Spinal cord (tissue), 10 donors: ENCODE data around the gene TBC1D30. TPM values are rescaled to one million over a fixed set of nuclear protein-coding genes. Genes with fewer than 3 reads are reported as not detected.

ENCODE experiments used
- DNase-seq, 6 donors: peaks; one replicate each; pipeline versions ENCODE4 v3.0.0 to v3.0.0-alpha.2; 2013 to 2015; ENCODE audit warnings: low spot score in 6 of 6, low read depth in 4 of 6
- H3K27ac ChIP-seq: one replicate; pipeline ENCODE4 v1.5.1; 2013; ENCODE audit warnings: low read depth, low read length, control low read depth
- H3K27me3 ChIP-seq: one replicate; pipeline ENCODE4 v1.6.1; 2013; ENCODE audit warnings: low read length; ENCODE audit not compliant: control insufficient read depth, insufficient read depth
- H3K36me3 ChIP-seq: one replicate; pipeline ENCODE4 v1.6.1; 2013; ENCODE audit warnings: low read length; ENCODE audit not compliant: control insufficient read depth, insufficient read depth
- H3K4me1 ChIP-seq: one replicate; pipeline ENCODE4 v1.6.1; 2013; ENCODE audit warnings: low read length; ENCODE audit not compliant: control insufficient read depth, insufficient read depth
- H3K4me3 ChIP-seq: one replicate; pipeline ENCODE4 v1.5.1; 2013; ENCODE audit warnings: low read depth, low read length, control low read depth
- H3K9me3 ChIP-seq: one replicate; pipeline ENCODE4 v1.6.1; 2013; ENCODE audit warnings: low read length; ENCODE audit not compliant: control insufficient read depth, insufficient read depth
- WGBS: methylation state at CpG from one replicate; pipeline ENCODE4 v1.1.5; 2013; ENCODE audit warnings: missing lambda C conversion rate; ENCODE audit not compliant: insufficient coverage; 5-methylcytosine and 5-hydroxymethylcytosine counted together
- polyA plus RNA-seq, 2 donors: library from polyadenylated mRNA; unstranded; fragments of 120-200 nt; gene quantifications; one replicate each; pipeline ENCODE4 v1.2.1, GENCODE V29; 2013; ENCODE audit not compliant: insufficient read length in 2 of 2
- total RNA-seq, 2 donors: library from RNA; depleted of rRNA in 1 of 2; stranded (reverse); fragments of 120-200 nt in 1 of 2; fragments of >200 nt in 1 of 2; gene quantifications; one replicate each; pipeline versions ENCODE4 v1.2.3 to v1.2.4, GENCODE V29; 2013 to 2014
- donor health status: healthy.

Gene TBC1D30
- total and polyA plus RNA-seq, 4 donors = 9.0 to 21.1 (median 18.8) TPM

DNA sequence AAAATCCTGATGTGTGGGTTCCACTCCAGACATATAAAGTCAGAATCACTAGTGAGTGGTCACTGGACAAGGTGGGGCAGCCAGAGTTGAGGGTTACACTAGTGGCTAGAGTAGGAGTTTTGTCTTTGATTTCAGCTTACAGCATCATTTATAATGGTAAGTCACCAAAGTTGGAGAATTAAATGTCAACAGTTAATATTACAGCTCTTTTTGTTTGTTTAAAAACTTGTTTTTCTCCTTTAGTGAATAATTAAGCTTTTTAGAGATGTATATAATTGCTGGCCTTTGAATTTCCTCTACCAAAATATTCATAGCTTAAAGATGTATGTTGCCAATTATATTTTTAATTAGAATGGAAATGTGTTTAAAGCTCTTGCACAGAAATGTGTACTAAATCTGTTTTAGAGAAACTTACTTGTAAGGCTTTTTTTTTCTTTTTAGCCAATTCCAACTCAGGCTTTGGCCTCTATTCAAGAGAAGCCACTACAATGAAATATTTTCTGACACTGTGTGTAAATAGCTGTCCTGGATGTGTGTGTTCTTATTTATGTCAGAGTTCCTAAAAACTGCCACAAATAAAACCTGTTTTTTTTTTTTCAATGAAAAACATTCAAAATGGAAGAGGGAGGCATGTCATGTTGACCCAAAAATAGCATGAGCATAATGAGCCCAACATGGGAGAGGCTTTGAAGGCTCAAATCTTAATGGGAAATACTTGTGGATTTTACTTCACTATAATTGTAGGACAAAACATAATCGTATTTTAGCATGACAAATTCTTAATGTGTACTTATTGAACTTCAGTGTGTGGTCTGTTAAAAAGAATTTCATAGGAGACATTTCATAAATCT, 92.2 kb downstream of the TBC1D30 start:
- peak in 1 of 6 donors; percentile 60 for DNase-seq
- H3K4me1 ChIP-seq = no peaks in the 10 kb centered on the region
- H3K4me3 ChIP-seq = no peak overlapping the region
- H3K27ac ChIP-seq = no peak overlapping the region
- H3K27me3 ChIP-seq = no peaks in the 10 kb centered on the region
- whole genome bisulfite sequencing = no CpG with 5 or more reads among the region's 1 CpG
- no peaks in the 10 kb centered on the region for H3K36me3 ChIP-seq
- H3K9me3 ChIP-seq = no peaks in the 10 kb centered on the region

- Histone ChIP-seq H3K27me3 (no peaks in the 10 kb centered on the region), H3K4me3 (no peak overlapping the region), H3K9me3 (no peaks in the 10 kb centered on the region), H3K27ac (no peak overlapping the region), H3K4me1 (no peaks in the 10 kb centered on the region), H3K36me3 (no peaks in the 10 kb centered on the region)
- DNase-seq = no peak
- WGBS = no CpG with 5 or more reads among the region's 2 CpGs
Measured at GRCh38 chr12:64918344-64918743, 93.9 kb downstream of the TBC1D30 start.

- Histone ChIP-seq H3K4me3 (no peak overlapping the region), H3K4me1 (no peaks in the 10 kb centered on the region), H3K27me3 (no peaks in the 10 kb centered on the region), H3K27ac (no peak overlapping the region), H3K36me3 (no peaks in the 10 kb centered on the region), H3K9me3 (no peaks in the 10 kb centered on the region)
- DNase-seq = no peak
- 100% methylated on average over 1 of the region's 2 CpGs for WGBS
Measured at GRCh38 chr12:64918801-64919200, 94.4 kb downstream of the TBC1D30 start.

DNA sequence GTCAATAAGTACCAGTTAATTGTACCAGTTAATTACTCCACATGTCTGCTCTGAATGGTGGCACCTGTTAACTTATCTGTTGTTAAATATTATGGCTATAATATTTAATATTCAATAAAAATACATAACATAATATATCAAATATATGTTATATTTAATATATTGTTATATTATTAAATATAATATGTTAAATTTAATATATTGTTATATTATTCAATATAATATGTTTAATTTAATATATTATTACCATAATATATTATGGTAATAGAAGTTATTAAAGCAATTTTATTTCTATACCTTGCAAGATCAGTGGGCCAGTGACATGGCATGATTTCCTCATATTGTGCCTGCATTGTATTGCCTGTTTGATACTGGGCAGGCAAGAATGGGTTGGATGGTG, 98.4 kb downstream of the TBC1D30 start:
- no peak for DNase-seq
- no peaks in the 10 kb centered on the region for H3K9me3 ChIP-seq
- no peak overlapping the region for H3K4me3 ChIP-seq
- no peaks in the 10 kb centered on the region for H3K27me3 ChIP-seq
- H3K27ac ChIP-seq = no peak overlapping the region
- no peaks in the 10 kb centered on the region for H3K4me1 ChIP-seq
- no peaks in the 10 kb centered on the region for H3K36me3 ChIP-seq

DNA sequence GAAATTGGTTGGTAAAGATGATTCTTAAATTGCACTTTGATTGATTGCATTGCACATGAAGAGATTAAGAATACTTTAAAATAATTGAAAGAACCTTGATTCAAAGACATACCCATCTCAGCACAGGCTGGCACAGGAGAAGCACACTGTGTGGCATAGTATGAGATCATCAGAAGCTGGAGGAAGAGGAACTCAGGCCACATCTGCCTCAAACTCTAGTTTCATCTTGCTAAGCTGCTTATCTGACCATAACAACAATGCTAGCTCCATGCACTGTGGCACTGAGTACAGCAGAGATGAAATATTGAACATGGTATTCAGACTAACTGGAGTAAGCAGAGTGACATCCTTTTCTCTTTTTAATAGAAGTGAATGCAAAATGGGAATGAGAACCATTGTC, 99.1 kb downstream of the TBC1D30 start:
- no peaks in the 10 kb centered on the region for H3K4me1 ChIP-seq
- no peaks in the 10 kb centered on the region for H3K36me3 ChIP-seq
- no peak overlapping the region for H3K27ac ChIP-seq
- no peaks in the 10 kb centered on the region for H3K27me3 ChIP-seq
- H3K4me3 ChIP-seq = no peak overlapping the region
- DNase-seq = no peak
- no peaks in the 10 kb centered on the region for H3K9me3 ChIP-seq

Other genes starting within 250 kb of the TBC1D30 start
- gene RASSF3, start 214.2 kb upstream of the TBC1D30 start, total RNA-seq = 10 to 100 TPM; 11.1 to 18.7 TPM
- 10 to 100 TPM in 1 of 2 donors, 1 to 10 TPM in 1; 9.4 to 10.7 TPM for gene RASSF3, start 214.2 kb upstream of the TBC1D30 start, polyA plus RNA-seq
- 100 to 1,000 TPM in 1 of 2 donors, 10 to 100 TPM in 1; 98.2 to 103 TPM for gene GNS, start 65.2 kb upstream of the TBC1D30 start, total RNA-seq
- gene GNS, start 65.2 kb upstream of the TBC1D30 start, polyA plus RNA-seq = 10 to 100 TPM; 50.0 to 51.0 TPM